HG02678 (cell line): ENCODE data around the gene HDGFL2.
A peak's percentile ranks its signal among the peaks of the same experiment; 100 is the strongest.

Experiments used
- ATAC-seq: cut with Tn5 transposase; IDR thresholded peaks from one replicate; pipeline ENCODE4 v1.9.1; 2021; ENCODE audit warnings: mild to moderate bottlenecking, moderate library complexity; ENCODE audit not compliant: unreplicated experiment

Gene HDGFL2

GRCh38 chr19:4444765-4445741 is 27.0 kb upstream of the HDGFL2 start:
- no peak for ATAC-seq

DNA sequence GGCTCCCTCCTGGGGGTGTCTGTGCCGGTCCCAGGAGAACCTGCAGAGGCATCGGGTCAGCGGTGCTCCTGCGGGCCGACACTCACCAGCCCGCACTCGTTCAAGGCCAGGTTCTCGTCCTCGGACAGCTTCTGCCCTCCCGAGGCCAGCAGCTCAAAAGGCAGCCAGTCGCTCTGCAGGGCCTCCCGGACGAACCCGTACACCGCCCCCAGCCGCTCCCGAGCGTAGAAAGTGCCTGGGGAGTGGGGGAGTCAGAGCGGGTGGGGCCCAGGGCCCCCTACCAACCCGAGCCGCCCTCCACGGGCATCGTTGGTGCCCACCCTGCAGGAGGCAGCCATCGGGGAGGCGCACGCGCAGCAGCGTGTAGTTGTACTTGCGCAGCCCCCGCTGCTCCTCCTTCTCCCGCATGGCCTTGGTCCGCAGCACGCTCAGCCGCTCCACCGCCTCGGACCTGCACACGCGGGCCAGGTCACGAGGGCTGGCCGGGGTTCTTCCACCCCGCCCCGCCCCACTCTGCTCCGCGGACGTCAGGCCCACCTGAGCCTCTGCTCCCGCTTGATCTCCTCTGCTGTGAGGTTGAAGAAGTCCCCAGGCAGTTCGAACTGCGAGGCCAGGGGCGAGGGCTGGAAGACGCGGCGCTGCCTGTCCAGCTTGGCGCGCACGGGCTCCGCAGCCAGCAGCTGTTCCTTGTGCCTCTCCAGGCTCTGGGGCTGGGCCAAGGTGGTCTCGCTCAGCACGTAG is 26.0 kb upstream of the HDGFL2 start:
- ATAC-seq: no peak

DNA sequence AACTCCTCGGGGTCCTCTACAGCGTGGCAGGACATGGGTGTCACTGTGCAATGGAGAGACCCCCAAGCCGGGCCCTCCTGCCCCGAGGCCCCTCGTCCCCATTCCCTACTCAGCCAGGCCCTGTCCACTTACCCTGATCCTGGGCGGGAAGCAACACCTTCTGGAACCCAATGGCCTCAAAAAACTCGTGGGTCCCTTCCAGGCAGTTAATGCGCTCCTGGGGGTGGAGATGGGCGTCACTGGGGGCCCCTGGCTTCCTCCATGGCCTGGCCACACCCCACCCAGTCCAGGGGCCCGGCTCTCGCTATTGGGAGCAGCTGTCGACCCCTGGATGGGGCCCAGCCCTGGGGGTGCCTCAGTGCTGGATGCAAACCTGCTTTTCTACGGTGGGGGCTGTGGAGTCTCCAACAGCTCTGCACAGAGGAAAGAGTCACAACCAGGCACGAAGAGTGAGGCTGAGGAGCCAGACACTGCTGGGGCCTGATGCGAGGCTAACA is 25.3 kb upstream of the HDGFL2 start:
- ATAC-seq: no peak

GRCh38 chr19:4447327-4448146 is 24.6 kb upstream of the HDGFL2 start:
- ATAC-seq: no peak

DNA sequence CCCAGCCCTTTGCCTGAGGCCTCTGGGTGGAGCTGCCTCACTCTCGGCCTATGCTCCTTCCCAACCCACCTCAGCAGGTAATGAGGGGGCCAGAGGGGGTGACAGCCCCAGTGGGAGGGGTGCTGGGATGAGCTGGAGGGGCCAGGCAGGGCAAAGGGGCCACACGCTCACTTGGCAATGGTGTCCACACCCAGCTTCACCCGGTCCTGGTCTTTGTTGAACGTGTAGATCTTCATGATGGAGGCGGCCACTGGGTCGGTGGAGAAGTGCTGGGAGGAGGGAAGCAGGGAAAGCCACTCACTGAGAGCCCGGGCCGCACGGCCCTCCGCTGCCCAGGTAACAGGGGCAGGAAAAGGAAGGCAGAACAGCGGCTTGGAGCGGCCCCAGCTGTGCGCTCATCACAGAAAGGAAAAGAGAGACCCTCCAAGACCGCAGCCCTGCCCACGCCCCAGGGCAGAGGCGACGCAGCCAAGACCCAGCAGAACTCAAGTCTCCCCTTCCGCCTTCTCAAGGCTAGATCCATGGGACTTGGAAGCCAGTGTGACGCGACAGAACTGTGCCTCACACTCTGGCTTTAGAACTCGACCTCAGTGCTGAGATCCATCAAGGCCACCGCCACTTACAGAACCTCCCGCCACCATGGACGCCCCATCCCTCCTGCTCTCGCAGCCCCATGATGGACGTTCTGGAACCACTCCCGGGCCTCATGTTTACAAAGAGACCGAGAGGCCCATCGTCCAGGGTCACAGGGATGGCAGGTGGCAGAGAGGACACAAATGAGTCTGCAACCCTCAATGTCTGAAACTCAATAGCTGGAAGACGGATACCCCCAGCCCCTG is 23.7 kb upstream of the HDGFL2 start:
- ATAC-seq: no peak

DNA sequence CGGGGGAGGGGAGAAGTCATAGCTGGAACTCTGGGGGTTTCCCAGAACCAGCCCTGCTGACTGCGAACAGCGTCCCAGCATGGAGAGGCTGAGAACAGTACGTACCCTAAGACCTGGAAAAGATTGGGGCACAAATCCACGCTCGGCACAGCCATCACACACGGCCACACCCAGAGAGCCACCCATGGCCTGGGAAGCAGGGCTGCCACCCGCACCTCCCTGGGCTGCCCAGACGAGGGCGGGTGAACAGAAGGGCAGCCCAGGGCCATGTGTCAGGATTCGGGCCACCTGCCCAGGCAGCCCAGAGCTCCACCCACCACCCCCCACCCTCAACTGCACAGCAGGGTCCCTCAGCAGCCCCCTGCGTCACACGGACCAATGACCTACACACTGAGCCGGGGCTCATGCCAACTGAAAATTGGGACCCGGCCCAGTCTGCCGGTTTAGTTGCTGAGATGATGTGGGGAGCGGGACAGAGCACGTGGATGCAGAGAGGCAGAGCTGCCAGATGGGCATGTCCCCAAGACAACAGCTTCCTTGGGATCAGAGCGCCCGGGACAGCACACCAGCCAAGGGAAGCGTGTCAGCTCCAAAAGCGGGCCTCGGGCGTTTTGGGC is 23.0 kb upstream of the HDGFL2 start:
- no peak for ATAC-seq

DNA sequence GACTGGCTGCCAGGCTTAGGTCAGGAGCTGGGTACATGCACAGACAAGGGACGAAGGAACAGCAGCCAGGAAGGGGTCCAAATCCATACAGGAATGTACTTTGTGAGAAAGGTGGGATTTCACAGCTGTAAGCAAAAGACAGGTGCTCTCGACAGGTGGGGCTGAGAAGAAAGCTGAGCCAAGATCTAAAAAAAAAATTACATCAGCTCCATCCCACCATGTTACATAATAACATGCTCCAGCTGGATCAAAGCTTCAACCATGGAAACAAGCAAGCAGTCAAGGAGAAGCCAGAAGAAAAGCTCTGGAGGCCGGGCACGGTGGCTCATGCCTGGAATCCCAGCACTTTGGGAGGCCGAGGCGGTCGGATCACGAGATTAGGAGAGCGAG is 22.5 kb upstream of the HDGFL2 start:
- no peak for ATAC-seq

GRCh38 chr19:4452230-4452990 is 19.7 kb upstream of the HDGFL2 start:
- no peak for ATAC-seq

DNA sequence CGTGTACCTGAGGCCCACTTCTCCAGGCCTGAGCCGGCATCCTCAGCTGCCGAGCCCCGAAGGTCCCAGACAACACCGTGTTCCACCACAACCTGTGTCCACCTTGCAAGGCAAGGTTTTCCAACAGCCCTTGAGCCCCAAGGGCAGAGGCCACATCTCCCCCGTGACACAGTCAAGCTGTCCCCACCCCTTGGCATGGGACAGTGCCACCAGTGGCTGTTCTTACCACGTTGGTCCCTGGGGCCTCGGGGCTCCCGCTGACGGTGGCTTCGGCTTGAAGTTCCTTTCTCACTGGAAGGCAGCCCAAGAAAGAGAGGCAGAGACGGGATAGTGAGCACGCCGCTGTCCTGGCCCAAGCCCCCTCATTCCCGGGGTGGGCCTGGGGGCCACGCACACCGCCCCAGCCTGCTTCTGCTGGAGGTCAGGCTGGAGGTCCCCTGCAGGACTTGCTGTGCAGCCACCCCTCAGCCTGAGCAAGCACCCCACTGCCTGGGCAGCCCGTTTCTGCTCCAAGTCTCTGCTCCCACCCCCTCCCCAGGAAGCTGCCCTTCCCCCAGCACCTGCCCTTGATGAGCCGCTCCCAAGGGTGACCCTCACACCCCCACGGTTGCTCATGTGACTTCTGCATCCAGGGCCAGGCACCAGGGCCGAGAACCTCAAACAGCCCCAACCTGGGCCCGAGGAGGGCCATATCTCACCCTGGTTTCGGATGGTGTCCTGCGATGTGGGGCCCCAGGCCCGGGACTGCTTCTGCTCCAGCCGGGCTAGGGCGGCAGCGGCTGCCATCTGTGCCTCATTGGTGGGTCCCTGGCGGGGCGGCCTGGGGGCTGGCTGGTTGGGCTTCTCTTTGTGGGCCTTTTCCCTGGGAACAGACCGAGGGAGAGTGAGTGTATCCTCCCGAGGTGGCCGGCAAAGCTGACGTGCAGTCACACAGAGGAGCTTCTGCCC is 18.6 kb upstream of the HDGFL2 start:
- no peak for ATAC-seq

- no peak for ATAC-seq
Observed at GRCh38 chr19:4454747-4455718, 17.1 kb upstream of the HDGFL2 start.

DNA sequence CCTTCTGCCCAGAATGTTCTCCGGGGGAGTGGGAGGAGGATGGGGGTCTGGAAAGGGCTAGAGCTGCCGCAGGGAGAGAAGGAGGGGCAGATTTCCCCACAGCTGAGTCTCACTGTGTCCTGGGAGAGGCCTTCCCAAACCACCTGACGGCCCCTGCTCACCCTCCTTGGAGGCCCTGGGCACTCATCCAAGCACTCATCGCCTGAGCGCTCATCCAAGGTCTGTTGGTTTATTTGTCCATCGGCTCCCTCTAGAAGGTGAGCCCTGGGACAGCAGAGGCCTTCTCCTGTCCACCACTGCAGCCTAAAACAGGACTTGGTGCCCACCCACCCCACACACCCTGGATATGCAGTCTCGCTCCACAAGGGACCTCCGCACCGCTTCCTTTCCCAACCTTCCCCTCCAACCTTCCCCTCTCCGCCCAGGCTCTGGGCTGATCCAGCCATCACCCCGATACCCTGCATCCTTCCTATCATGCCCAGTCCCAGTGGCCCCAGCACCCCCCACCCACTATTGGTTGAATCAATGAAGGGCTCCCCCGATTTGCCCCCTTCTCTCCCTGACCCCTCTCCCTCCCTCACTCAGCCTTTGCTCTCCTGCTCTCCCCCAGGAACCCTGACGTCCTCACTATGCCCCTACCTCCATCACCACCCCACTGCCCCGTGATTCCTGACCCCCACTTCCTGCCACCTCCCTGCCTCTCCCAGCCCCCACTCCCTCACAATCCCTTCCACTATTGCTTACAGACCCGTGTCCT is 16.2 kb upstream of the HDGFL2 start:
- ATAC-seq: no peak

- no peak for ATAC-seq
Observed at GRCh38 chr19:4456476-4456842, 15.6 kb upstream of the HDGFL2 start.

- ATAC-seq: peak; percentile 27
Observed at GRCh38 chr19:4456843-4457653, 15.0 kb upstream of the HDGFL2 start.

- ATAC-seq: peak; percentile 95
Observed at GRCh38 chr19:4457654-4458395, 14.3 kb upstream of the HDGFL2 start, which contains the start of gene UBXN6. Gene UBXN6 (minus strand): TSS chr19:4457794. CDS start chr19:4457697, 97 bp downstream.
